Astrocyte of the cerebellum (primary cell): Measurements from ENCODE around the gene SPEF2.

Experiments used
- DNase-seq: peaks from one replicate; pipeline ENCODE4 v3.0.0-alpha.2; 2011; ENCODE audit warnings: low read depth
- H3K4me3 ChIP-seq: 2 replicates; pipeline ENCODE4 v1.5.1; 2011; ENCODE audit warnings: mild to moderate bottlenecking, low read depth, low read length, moderate library complexity
- in situ Hi-C: cut with HindIII; loops from 2 replicates; pipeline ENCODE4 v1.10.0; 2017; ENCODE audit warnings: low sequenced_read_pairs
- TF ChIP-seq, protein P1 (sequence below): IDR thresholded peaks from 2 replicates; pipeline ENCODE4 v1.5.1; 2012; ENCODE audit warnings: low read length, low read depth, moderate library complexity, mild to moderate bottlenecking; ENCODE audit errors: missing control alignments

Gene SPEF2

DNA sequence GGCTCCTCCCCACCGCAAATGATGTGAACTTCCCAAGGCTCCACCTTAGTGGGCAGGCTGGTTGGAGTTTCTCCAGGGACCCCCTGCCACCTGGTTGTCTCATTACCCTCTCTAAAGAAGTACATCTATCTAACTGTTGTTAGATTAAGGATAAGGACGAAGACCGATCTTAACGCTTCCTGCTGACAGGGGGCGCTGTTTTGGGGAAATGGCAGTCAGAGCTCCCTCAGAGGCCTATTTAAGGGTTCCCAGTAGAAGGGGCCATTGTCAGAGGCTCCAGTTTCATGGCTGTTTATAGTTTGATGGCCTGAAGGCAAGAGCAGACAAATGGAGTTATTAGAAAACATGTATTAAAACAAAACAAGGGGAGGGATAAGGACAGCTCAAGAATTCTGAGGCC is 100.1 kb downstream of the SPEF2 start:
- TF ChIP-seq, protein P1, sequence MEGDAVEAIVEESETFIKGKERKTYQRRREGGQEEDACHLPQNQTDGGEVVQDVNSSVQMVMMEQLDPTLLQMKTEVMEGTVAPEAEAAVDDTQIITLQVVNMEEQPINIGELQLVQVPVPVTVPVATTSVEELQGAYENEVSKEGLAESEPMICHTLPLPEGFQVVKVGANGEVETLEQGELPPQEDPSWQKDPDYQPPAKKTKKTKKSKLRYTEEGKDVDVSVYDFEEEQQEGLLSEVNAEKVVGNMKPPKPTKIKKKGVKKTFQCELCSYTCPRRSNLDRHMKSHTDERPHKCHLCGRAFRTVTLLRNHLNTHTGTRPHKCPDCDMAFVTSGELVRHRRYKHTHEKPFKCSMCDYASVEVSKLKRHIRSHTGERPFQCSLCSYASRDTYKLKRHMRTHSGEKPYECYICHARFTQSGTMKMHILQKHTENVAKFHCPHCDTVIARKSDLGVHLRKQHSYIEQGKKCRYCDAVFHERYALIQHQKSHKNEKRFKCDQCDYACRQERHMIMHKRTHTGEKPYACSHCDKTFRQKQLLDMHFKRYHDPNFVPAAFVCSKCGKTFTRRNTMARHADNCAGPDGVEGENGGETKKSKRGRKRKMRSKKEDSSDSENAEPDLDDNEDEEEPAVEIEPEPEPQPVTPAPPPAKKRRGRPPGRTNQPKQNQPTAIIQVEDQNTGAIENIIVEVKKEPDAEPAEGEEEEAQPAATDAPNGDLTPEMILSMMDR, result no peak
- in situ Hi-C loops, result no loop called here
- no peak for DNase-seq
- no peak overlapping the region for H3K4me3 ChIP-seq

DNA sequence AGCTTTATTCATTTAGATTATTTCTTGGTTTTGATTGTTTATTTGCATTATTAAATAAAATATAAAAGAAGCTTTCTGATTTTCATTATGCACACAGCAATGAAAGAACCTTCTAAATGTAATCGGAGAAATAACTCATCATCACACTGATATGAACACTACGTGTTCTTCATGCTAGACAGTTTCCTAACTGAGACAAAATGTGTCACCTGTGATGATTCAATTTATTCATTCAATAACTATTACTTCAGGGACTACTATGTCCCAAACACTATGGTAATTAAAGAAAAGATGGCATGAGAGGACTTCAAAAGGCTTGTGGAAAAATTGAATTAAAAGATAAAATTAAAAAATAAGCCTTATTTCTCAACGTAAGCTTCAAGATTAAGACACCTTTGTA is 118.1 kb downstream of the SPEF2 start:
- DNase-seq, result no peak
- in situ Hi-C loops, result no loop called here
- no peak overlapping the region for H3K4me3 ChIP-seq
- TF ChIP-seq, protein P1, result no peak

DNA sequence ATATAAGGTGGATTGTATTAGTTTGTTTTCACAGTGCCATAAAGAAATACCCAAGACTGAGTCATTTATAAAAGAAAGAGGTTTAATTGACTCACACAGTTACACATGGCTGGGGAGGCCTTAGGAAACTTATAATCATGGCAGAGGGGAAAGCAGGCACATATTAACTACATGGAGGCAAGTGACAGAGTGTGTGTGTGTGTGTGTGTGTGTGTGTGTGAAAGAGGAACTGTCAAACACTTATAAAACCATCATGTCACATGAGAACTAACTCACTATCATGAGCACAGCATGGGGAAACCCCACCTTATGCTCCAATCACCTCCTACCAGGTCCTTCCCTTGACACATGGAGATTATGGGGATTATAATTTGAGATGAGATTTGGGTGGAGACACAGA is 118.6 kb downstream of the SPEF2 start:
- in situ Hi-C loops, result no loop called here
- no peak for DNase-seq
- no peak overlapping the region for H3K4me3 ChIP-seq
- TF ChIP-seq, protein P1, result no peak

DNA sequence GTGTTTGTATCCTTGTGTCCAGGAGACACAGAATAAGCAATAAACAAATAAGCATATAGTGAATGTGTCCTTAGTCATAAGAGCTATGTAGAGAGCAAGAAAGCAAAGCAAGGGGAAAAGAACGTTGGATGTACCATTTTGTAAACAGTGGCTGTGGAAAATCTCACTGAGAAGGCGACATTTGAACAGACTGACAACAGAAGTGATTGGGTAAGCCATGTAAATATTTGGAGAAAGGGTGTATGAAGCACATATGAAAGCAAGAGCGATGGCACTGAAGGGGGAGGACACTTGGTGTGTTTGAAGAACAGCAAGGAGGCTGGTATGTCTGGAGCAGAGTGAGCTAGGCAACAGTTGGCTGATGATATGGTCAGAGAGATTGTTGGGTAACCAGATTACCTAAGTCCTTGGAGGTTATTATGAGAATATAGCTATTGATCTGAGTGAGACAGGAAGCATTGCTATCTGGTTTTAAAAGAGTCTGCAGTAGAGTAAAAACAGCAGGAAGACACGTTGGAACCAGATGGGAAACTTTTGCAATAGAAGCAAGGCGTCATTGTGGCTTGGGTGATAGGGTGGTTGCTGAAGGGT is 123.6 kb downstream of the SPEF2 start:
- TF ChIP-seq, protein P1, result no peak
- in situ Hi-C loops, result no loop called here
- DNase-seq, result no peak
- H3K4me3 ChIP-seq, result no peak overlapping the region

DNA sequence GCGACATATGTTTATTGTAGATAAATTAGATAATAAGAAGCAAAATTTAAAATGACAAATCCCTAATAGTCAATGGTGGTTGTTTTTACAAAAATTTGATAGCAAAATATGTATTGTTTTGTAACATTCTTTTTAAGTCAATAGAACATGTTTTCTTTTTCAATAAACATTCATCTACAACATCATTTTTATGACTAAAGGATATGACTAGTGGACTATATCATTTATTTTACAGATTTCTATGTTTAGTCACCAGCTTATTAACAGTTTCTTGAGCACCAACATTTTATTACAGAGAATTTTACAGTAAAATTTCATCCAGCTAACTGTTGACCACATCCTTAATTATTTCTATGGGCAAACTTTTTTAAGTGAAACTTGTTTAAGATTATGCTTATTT is 124.3 kb downstream of the SPEF2 start:
- DNase-seq, result no peak
- TF ChIP-seq, protein P1, result no peak
- in situ Hi-C loops, result no loop called here
- H3K4me3 ChIP-seq, result no peak overlapping the region

DNA sequence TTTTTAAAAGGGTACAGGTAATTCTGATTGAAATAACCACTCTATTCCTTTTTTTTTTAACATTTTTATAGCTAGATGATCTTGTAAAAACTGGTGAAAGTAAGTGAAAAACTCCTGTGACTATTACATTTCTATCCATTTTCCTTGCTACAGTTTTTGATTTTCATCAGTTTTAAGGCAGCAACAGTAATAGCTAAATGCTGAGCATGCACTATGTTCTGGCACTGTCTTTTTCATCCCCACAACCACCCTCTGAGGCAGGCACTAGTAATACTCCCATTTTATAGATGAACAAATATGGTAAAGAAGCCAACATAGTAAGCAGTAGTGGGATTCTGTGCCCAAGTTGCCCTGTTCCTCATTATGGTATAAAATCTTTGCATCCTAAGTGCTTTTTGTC is 126.0 kb downstream of the SPEF2 start:
- H3K4me3 ChIP-seq, result no peak overlapping the region
- no peak for DNase-seq
- in situ Hi-C loops, result no loop called here
- TF ChIP-seq, protein P1, result no peak
